Body of pancreas (tissue), 4 donors: ENCODE measurements around the gene FNBP1L.

ENCODE experiments used
- POLR2A ChIP-seq, 3 donors: fragments of 450-650 bp; IDR thresholded peaks; one replicate each; pipeline ENCODE4 v1.6.1; 2016; ENCODE audit warnings: antibody characterized with exemption in 3 of 3, mild to moderate bottlenecking in 2 of 3
- TF ChIP-seq, protein P1 (sequence below), 7 experiments: fragments of 450-650 bp in 4 of 7; fragments of 200-600 bp in 3 of 7; sonication (generic) in 3 of 7; IDR thresholded peaks; one replicate each; pipeline ENCODE4 v1.5.1; 2016 to 2019; ENCODE audit warnings: antibody characterized with exemption in 7 of 7

DNA sequence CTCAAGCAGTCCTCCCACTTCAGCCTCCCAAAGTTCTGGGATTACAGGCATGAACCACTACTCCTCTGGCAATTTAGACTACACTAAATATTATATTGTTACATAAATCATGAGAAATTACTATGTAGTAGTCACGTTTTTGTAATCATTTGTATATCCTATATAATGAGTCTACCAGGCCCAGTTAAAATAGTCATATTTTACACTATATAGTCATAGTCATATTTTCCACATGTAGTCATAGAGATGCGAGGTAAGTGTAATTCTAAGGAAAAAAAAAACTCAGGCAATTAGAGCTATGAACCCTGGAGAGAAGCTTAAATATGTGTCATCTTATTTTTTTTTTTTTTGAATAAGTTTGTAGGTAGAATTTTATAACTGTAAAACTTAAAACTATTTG, 90.0 kb downstream of the FNBP1L start:
- TF ChIP-seq, protein P1, sequence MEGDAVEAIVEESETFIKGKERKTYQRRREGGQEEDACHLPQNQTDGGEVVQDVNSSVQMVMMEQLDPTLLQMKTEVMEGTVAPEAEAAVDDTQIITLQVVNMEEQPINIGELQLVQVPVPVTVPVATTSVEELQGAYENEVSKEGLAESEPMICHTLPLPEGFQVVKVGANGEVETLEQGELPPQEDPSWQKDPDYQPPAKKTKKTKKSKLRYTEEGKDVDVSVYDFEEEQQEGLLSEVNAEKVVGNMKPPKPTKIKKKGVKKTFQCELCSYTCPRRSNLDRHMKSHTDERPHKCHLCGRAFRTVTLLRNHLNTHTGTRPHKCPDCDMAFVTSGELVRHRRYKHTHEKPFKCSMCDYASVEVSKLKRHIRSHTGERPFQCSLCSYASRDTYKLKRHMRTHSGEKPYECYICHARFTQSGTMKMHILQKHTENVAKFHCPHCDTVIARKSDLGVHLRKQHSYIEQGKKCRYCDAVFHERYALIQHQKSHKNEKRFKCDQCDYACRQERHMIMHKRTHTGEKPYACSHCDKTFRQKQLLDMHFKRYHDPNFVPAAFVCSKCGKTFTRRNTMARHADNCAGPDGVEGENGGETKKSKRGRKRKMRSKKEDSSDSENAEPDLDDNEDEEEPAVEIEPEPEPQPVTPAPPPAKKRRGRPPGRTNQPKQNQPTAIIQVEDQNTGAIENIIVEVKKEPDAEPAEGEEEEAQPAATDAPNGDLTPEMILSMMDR (IDR thresholded peaks at IDR 0.05): no peak
- no peak for TF ChIP-seq POLR2A (IDR thresholded peaks at IDR 0.05)
